A673 (cell line): Measurements from ENCODE around the gene SLC27A4. TPM values are rescaled to one million over a fixed set of nuclear protein-coding genes. Genes with fewer than 3 reads are reported as not detected.
"Not testable (repeated sequence)": the region's sequence is repeated elsewhere in the genome, so short reads cannot be mapped to it uniquely, and the experiment has no call there.

Experiments
- BruUV-seq: library from RNA; stranded (reverse); fragments of 400-500 nt; replicated peaks from 2 replicates; lab custom pipeline; 2021; lab: Mats Ljungman, UMichigan
- CTCF ChIA-PET: fragments of 300-600 bp; sonication (Branson Sonifier 250); formaldehyde crosslinking; loops from one replicate; lab custom pipeline; 2022; ENCODE audit warnings: antibody characterized with exemption; lab: Charles Lee
- POLR2A ChIA-PET: fragments of 300-600 bp; sonication (Branson Sonifier 250); formaldehyde crosslinking; loops from one replicate; lab custom pipeline; 2022; ENCODE audit warnings: antibody characterized with exemption; ENCODE audit not compliant: low non-redundant PET; lab: Charles Lee
- DNase-seq: peaks from one replicate; pipeline ENCODE4 v3.0.0-alpha.2; 2015; ENCODE audit warnings: low spot score
- H3K27ac ChIP-seq: fragments of 200-600 bp; sonication (generic); 2 replicates; pipeline ENCODE4 v1.5.1; 2016; ENCODE audit warnings: mixed run types, low read depth, mild to moderate bottlenecking, mixed read lengths, antibody characterized with exemption, low read length; ENCODE audit not compliant: poor library complexity, severe bottlenecking
- H3K27me3 ChIP-seq: fragments of 200-600 bp; sonication (generic); replicated peaks from 2 replicates; pipeline ENCODE4 v1.6.1; 2017; ENCODE audit warnings: mixed run types, low read depth, mild to moderate bottlenecking, mixed read lengths, antibody characterized with exemption, low read length; ENCODE audit not compliant: insufficient read depth, poor library complexity
- H3K36me3 ChIP-seq: fragments of 200-600 bp; sonication (generic); 2 replicates; pipeline ENCODE4 v1.6.1; 2016; ENCODE audit warnings: mixed run types, mild to moderate bottlenecking, mixed read lengths, antibody characterized with exemption, low read length; ENCODE audit not compliant: insufficient read depth, poor library complexity, severe bottlenecking
- H3K4me1 ChIP-seq: fragments of 200-600 bp; sonication (generic); 2 replicates; pipeline ENCODE4 v1.6.1; 2017; ENCODE audit warnings: mixed run types, mild to moderate bottlenecking, mixed read lengths, antibody characterized with exemption, low read length; ENCODE audit not compliant: insufficient read depth, poor library complexity, severe bottlenecking
- H3K4me3 ChIP-seq: fragments of 200-600 bp; sonication (generic); 2 replicates; pipeline ENCODE4 v1.5.1; 2016; ENCODE audit warnings: low read depth, mixed run types, mild to moderate bottlenecking, mixed read lengths, low read length; ENCODE audit not compliant: poor library complexity, severe bottlenecking
- H3K9me3 ChIP-seq: fragments of 200-600 bp; sonication (generic); 2 replicates; pipeline ENCODE4 v1.6.1; 2016; ENCODE audit warnings: mixed run types, low read depth, mild to moderate bottlenecking, mixed read lengths, antibody characterized with exemption, low read length; ENCODE audit not compliant: poor library complexity, severe bottlenecking
- EZH2 ChIP-seq: fragments of 200-600 bp; sonication (generic); IDR thresholded peaks from 2 replicates; pipeline ENCODE4 v1.6.1; 2017; ENCODE audit warnings: borderline replicate concordance, low read depth, mild to moderate bottlenecking, mixed read lengths, antibody characterized with exemption, low read length; ENCODE audit not compliant: poor library complexity, severe bottlenecking
- intact Hi-C: fragments of 100-400 bp; cut with micrococcal nuclease; formaldehyde crosslinking; loops from one replicate; pipeline ENCODE4 v1.10.0; 2022; ENCODE audit not compliant: unreplicated experiment
- total RNA-seq: library from RNA; stranded (reverse); gene quantifications from 2 replicates; pipeline ENCODE4 v1.2.3, GENCODE V29; 2021
- TF ChIP-seq, protein P1 (sequence below): fragments of 300-800, 200-600 bp; sonication (generic); conservative IDR thresholded peaks from 2 replicates; pipeline ENCODE4 v1.5.1; 2017; ENCODE audit warnings: low read depth, mild to moderate bottlenecking, antibody characterized with exemption, low read length, moderate library complexity, mixed read lengths

The SLC27A4 gene
- total RNA-seq, 1 experiment from 2014 or later, result 39.1 TPM

DNA sequence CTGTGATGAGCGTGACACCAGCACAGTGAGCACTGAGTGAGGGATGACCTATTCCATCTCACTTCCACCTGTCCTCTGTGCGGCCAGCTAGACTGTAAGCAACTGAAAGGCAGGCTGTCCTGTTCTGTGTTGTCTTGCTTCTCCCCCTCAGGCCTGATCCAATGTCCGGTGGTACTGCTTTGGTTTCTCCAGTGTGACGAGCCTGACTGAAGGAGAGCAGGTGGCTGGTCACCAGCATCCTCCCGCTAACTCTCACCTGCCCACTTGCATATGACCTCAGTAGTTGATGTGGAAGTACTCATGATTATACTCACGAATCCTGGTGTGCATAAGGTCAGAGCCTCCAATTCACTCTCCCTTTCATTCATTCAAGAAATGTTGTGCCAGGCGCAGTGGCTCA, 2.4 kb upstream of the SLC27A4 start:
- H3K4me1 ChIP-seq, result peaks cover 5% of the 10 kb centered on the region
- ChIA-PET POLR2A (no interaction called here), CTCF (no interaction called here)
- no peak overlapping the region for H3K4me3 ChIP-seq
- no peak for DNase-seq
- H3K9me3 ChIP-seq, result no peaks in the 10 kb centered on the region
- TF ChIP-seq EZH2, result no peak
- TF ChIP-seq, protein P1, sequence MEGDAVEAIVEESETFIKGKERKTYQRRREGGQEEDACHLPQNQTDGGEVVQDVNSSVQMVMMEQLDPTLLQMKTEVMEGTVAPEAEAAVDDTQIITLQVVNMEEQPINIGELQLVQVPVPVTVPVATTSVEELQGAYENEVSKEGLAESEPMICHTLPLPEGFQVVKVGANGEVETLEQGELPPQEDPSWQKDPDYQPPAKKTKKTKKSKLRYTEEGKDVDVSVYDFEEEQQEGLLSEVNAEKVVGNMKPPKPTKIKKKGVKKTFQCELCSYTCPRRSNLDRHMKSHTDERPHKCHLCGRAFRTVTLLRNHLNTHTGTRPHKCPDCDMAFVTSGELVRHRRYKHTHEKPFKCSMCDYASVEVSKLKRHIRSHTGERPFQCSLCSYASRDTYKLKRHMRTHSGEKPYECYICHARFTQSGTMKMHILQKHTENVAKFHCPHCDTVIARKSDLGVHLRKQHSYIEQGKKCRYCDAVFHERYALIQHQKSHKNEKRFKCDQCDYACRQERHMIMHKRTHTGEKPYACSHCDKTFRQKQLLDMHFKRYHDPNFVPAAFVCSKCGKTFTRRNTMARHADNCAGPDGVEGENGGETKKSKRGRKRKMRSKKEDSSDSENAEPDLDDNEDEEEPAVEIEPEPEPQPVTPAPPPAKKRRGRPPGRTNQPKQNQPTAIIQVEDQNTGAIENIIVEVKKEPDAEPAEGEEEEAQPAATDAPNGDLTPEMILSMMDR, result no peak
- peaks cover under 1% of the 10 kb centered on the region for H3K36me3 ChIP-seq
- BruUV-seq, result no TSS peak
- H3K27ac ChIP-seq, result no peak overlapping the region
- intact Hi-C loops, result no loop called here
- H3K27me3 ChIP-seq, result no peaks in the 10 kb centered on the region

DNA sequence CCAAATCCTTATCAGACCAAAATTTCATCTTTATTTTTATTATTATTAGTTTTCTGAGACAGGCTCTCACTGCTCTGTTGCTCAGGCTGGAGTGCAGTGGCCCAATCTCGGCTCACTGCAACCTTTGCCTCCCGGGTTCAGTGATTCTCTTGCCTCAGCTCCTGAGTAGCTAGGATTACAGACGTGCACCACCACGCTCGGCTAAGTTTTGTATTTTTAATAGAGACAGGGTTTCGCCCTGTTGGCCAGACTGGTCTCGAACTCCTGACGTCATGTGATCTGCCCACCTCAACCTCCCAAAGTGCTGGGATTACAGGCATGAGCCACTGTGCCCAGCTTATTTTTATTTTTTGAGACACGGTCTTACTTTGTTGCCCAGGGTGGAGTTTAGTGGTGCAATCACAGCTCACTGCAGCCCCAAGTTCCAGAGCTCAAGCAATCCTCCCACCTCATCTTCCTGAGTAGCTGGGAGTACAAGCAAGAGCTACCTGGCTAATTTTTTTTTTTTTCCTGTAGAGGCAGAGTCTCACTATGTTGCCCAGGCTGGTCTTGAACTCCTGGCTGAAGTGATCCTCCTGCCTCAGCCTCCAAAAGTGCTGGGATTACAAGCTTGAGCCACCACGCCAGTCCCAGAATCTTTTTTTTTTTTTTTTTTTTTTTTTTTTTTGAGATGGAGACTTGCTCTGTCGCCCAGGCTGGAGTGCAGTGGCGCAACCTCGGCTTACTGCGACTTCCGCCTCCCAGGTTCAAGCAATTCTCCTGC, 1.3 kb upstream of the SLC27A4 start:
- H3K4me3 ChIP-seq, POLR2A ChIA-PET, BruUV-seq, DNase-seq, H3K4me1 ChIP-seq, H3K36me3 ChIP-seq, H3K27me3 ChIP-seq, intact Hi-C loops, H3K27ac ChIP-seq, H3K9me3 ChIP-seq: not testable (repeated sequence)
- CTCF ChIA-PET, result interaction anchor here (0.6 kb wide), 1 partner anchor 179 kb away, joined by 3 read pairs; no protein-coding TSS in a partner anchor

DNA sequence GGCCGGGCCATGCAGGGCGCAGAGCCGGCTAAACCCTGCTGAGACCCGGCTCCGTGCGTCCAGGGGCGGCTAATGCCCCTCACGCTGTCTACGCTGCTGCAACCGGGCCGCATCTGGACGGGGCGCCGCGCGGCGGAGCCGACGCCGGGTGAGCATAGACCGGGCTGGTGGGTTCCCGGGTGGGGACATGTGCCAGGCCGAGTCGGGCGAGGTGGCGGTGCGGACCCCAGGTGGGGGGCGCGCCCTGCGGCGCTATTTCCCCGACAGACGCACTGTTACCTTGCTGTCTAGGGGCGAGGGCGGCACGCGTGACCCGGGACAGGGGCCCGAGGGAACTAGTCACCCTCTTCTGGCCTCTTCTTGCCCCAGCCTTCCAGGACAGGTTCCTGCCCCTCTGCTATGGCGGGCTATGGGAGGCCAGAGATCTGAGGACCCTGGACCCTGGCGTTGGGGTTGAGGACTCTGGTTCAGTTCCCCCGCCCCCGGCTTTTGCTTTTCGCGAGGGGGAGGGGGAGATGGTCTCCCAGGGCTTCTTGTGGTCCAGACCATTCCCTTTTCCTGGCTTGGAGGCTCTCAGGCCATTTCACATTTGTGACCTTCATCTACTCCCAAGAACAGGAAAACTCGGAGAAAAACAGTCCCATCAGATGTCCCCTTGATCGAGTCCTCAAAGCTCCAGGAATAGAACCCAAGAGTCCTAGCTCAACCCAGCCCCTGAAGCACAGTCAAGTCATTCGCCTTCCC, 536 bp downstream of the SLC27A4 start:
- H3K27ac ChIP-seq, result peak overlapping the region; percentile 60
- TF ChIP-seq, protein P1, result no peak
- no peak for TF ChIP-seq EZH2
- DNase-seq, result peak; percentile 18
- H3K9me3 ChIP-seq, result no peaks in the 10 kb centered on the region
- H3K27me3 ChIP-seq, result no peaks in the 10 kb centered on the region
- H3K36me3 ChIP-seq, result peaks cover 19% of the 10 kb centered on the region
- POLR2A ChIA-PET, result no interaction called here
- H3K4me1 ChIP-seq, result peaks cover 5% of the 10 kb centered on the region
- intact Hi-C loops, result loop anchor here (2.0 kb wide), 1 partner anchor 46 kb away; no protein-coding TSS in a partner anchor
- BruUV-seq, result no TSS peak
- CTCF ChIA-PET, result interaction anchor here (0.6 to 1.3 kb wide), 3 partner anchors 21 to 1459 kb away, joined by 4 to 6 read pairs (median 5); no protein-coding TSS in a partner anchor
- H3K4me3 ChIP-seq, result peak overlapping the region; percentile 92
